Measurements from ENCODE around the gene ADORA3. TPM values are rescaled to one million over a fixed set of nuclear protein-coding genes. Genes with fewer than 3 reads are reported as not detected.

Gene ADORA3
- polyA plus RNA-seq, 6 donors from 2014 or later = 0.23 to 0.39 TPM; not detected in 4

- Mint-ChIP-seq H3K9me3 (no peaks in the 10 kb centered on the region), H3K4me3 (peak overlapping the region in 1 of 8 donors; percentile 71), H3K27me3 (no peaks in the 10 kb centered on the region), H3K27ac (no peak overlapping the region), H3K36me3 (peaks cover 8 to 12% of the 10 kb centered on the region in 2 donors), H3K4me1 (peaks cover 39 to 51% (median 42%) of the 10 kb centered on the region in 3 donors)
- ATAC-seq (ENCODE audit: low read depth in 2 of 2) (no peak), DNase-seq (no peak)
Observed at GRCh38 chr1:111480674-111481073, 22.8 kb downstream of the ADORA3 start.

GRCh38 chr1:111476761-111477309 is 26.6 kb downstream of the ADORA3 start:
- ATAC-seq (ENCODE audit: low read depth in 2 of 2) = peak; percentile 65
- peak overlapping the region; percentile 87 to 98 (median 95) for H3K4me3 Mint-ChIP-seq
- H3K27me3 Mint-ChIP-seq = no peaks in the 10 kb centered on the region
- peak overlapping the region in 5 of 6 donors; percentile 70 to 97 (median 95) for H3K27ac Mint-ChIP-seq
- no peaks in the 10 kb centered on the region for H3K9me3 Mint-ChIP-seq
- peak; percentile 65 for DNase-seq
- H3K4me1 Mint-ChIP-seq = peaks cover 54 to 64% (median 56%) of the 10 kb centered on the region in 3 donors
- peaks cover 12% of the 10 kb centered on the region in 2 donors for H3K36me3 Mint-ChIP-seq

- Mint-ChIP-seq H3K4me1 (peaks cover 51 to 58% (median 54%) of the 10 kb centered on the region in 3 donors), H3K36me3 (peaks cover 12% of the 10 kb centered on the region in 2 donors), H3K27ac (peak overlapping the region in 5 of 6 donors; percentile 70 to 97 (median 95)), H3K9me3 (no peaks in the 10 kb centered on the region), H3K4me3 (peak overlapping the region; percentile 87 to 98 (median 95)), H3K27me3 (no peaks in the 10 kb centered on the region)
- no peak for DNase-seq
- ATAC-seq (ENCODE audit: low read depth in 2 of 2) = no peak
Observed at GRCh38 chr1:111476214-111476613, 27.2 kb downstream of the ADORA3 start.

GRCh38 chr1:111475701-111476100 is 27.7 kb downstream of the ADORA3 start:
- ATAC-seq (ENCODE audit: low read depth in 2 of 2) (no peak), DNase-seq (no peak)
- H3K27ac Mint-ChIP-seq = peak overlapping the region in 5 of 6 donors; percentile 18 to 97 (median 95)
- H3K4me3 Mint-ChIP-seq = peak overlapping the region; percentile 87 to 98 (median 95)
- H3K27me3 Mint-ChIP-seq = no peaks in the 10 kb centered on the region
- H3K36me3 Mint-ChIP-seq = peaks cover 12% of the 10 kb centered on the region in 2 donors
- H3K4me1 Mint-ChIP-seq = peaks cover 48 to 54% (median 51%) of the 10 kb centered on the region in 3 donors
- H3K9me3 Mint-ChIP-seq = no peaks in the 10 kb centered on the region

GRCh38 chr1:111474521-111474920 is 28.9 kb downstream of the ADORA3 start:
- Mint-ChIP-seq H3K36me3 (peaks cover 12% of the 10 kb centered on the region in 2 donors), H3K27me3 (no peaks in the 10 kb centered on the region), H3K4me3 (peak overlapping the region; percentile 87 to 98 (median 95)), H3K4me1 (peaks cover 41 to 47% (median 43%) of the 10 kb centered on the region in 3 donors), H3K9me3 (no peaks in the 10 kb centered on the region), H3K27ac (peak overlapping the region in 5 of 6 donors; percentile 61 to 99 (median 96))
- DNase-seq (no peak), ATAC-seq (ENCODE audit: low read depth in 2 of 2) (no peak)

- no peaks in the 10 kb centered on the region for H3K27me3 Mint-ChIP-seq
- DNase-seq = no peak
- no peaks in the 10 kb centered on the region for H3K9me3 Mint-ChIP-seq
- peaks cover 41 to 47% (median 43%) of the 10 kb centered on the region in 3 donors for H3K4me1 Mint-ChIP-seq
- H3K36me3 Mint-ChIP-seq = peaks cover 12% of the 10 kb centered on the region in 2 donors
- H3K27ac Mint-ChIP-seq = peak overlapping the region in 5 of 6 donors; percentile 94 to 99 (median 96)
- no peak for ATAC-seq (ENCODE audit: low read depth in 2 of 2)
- H3K4me3 Mint-ChIP-seq = peak overlapping the region; percentile 87 to 98 (median 95)
Observed at GRCh38 chr1:111474106-111474505, 29.3 kb downstream of the ADORA3 start.

- H3K9me3 Mint-ChIP-seq = no peaks in the 10 kb centered on the region
- H3K4me3 Mint-ChIP-seq = no peak overlapping the region
- ATAC-seq (ENCODE audit: low read depth in 2 of 2) = peak; percentile 12 to 16
- H3K4me1 Mint-ChIP-seq = peaks cover 21 to 26% (median 22%) of the 10 kb centered on the region in 3 donors
- H3K36me3 Mint-ChIP-seq = peaks cover 0 to 4% of the 10 kb centered on the region in 2 donors
- DNase-seq = no peak
- H3K27ac Mint-ChIP-seq = no peak overlapping the region
- no peaks in the 10 kb centered on the region for H3K27me3 Mint-ChIP-seq
Observed at GRCh38 chr1:111471538-111471937, 31.9 kb downstream of the ADORA3 start.

GRCh38 chr1:111471012-111471411 is 32.4 kb downstream of the ADORA3 start:
- Mint-ChIP-seq H3K27me3 (no peaks in the 10 kb centered on the region), H3K27ac (no peak overlapping the region), H3K4me3 (no peak overlapping the region), H3K36me3 (peaks cover 0 to 4% of the 10 kb centered on the region in 2 donors), H3K9me3 (no peaks in the 10 kb centered on the region), H3K4me1 (peaks cover 18 to 21% (median 18%) of the 10 kb centered on the region in 3 donors)
- ATAC-seq (ENCODE audit: low read depth in 2 of 2) (peak; percentile 95 to 97), DNase-seq (peak; percentile 91)

- no peak overlapping the region for H3K27ac Mint-ChIP-seq
- H3K9me3 Mint-ChIP-seq = no peaks in the 10 kb centered on the region
- no peaks in the 10 kb centered on the region for H3K27me3 Mint-ChIP-seq
- ATAC-seq (ENCODE audit: low read depth in 2 of 2) = no peak
- DNase-seq = no peak
- H3K4me1 Mint-ChIP-seq = peaks cover 14 to 16% (median 14%) of the 10 kb centered on the region in 3 donors
- no peak overlapping the region for H3K4me3 Mint-ChIP-seq
- peaks cover under 1 to 4% of the 10 kb centered on the region in 2 donors for H3K36me3 Mint-ChIP-seq
Observed at GRCh38 chr1:111470596-111470995, 32.8 kb downstream of the ADORA3 start.

GRCh38 chr1:111469539-111469938 is 33.9 kb downstream of the ADORA3 start:
- Mint-ChIP-seq H3K27me3 (no peaks in the 10 kb centered on the region), H3K4me1 (peaks cover 10 to 17% (median 15%) of the 10 kb centered on the region in 3 donors), H3K36me3 (peaks cover 4 to 9% of the 10 kb centered on the region in 2 donors), H3K27ac (no peak overlapping the region), H3K9me3 (no peaks in the 10 kb centered on the region), H3K4me3 (no peak overlapping the region)
- no peak for DNase-seq
- ATAC-seq (ENCODE audit: low read depth in 2 of 2) = no peak

- Mint-ChIP-seq H3K27me3 (no peaks in the 10 kb centered on the region), H3K4me3 (no peak overlapping the region), H3K4me1 (peaks cover 8 to 17% (median 15%) of the 10 kb centered on the region in 3 donors), H3K27ac (no peak overlapping the region), H3K36me3 (peaks cover under 1 to 12% of the 10 kb centered on the region in 2 donors), H3K9me3 (no peaks in the 10 kb centered on the region)
- DNase-seq = no peak
- no peak for ATAC-seq (ENCODE audit: low read depth in 2 of 2)
Observed at GRCh38 chr1:111468717-111469100, 34.7 kb downstream of the ADORA3 start.

GRCh38 chr1:111467865-111468716 is 35.3 kb downstream of the ADORA3 start:
- Mint-ChIP-seq H3K4me1 (peaks cover 2 to 22% (median 18%) of the 10 kb centered on the region in 3 donors), H3K36me3 (peaks cover 5 to 19% of the 10 kb centered on the region in 2 donors), H3K27ac (peak overlapping the region in 1 of 6 donors; percentile 69), H3K27me3 (no peaks in the 10 kb centered on the region), H3K4me3 (no peak overlapping the region), H3K9me3 (no peaks in the 10 kb centered on the region)
- DNase-seq (no peak), ATAC-seq (ENCODE audit: low read depth in 2 of 2) (no peak)

- H3K27ac Mint-ChIP-seq = no peak overlapping the region
- no peak for ATAC-seq (ENCODE audit: low read depth in 2 of 2)
- no peaks in the 10 kb centered on the region for H3K27me3 Mint-ChIP-seq
- H3K9me3 Mint-ChIP-seq = no peaks in the 10 kb centered on the region
- no peak overlapping the region for H3K4me3 Mint-ChIP-seq
- H3K4me1 Mint-ChIP-seq = peaks cover 2 to 13% (median 10%) of the 10 kb centered on the region in 3 donors
- H3K36me3 Mint-ChIP-seq = peaks cover 19 to 24% of the 10 kb centered on the region in 2 donors
- DNase-seq = no peak
Observed at GRCh38 chr1:111466480-111466879, 37.0 kb downstream of the ADORA3 start.
